Measurements from ENCODE around the gene LBHD2.

- no peak for TF ChIP-seq CTCF (optimal IDR thresholded peaks at IDR 0.05 in 1 of 3, IDR thresholded peaks at IDR 0.05 in 1 of 3, conservative IDR thresholded peaks at IDR 0.05 in 1 of 3; ENCODE audit: extremely low read depth in 1 of 3, insufficient read depth in 2 of 3, low read length in 3 of 3)
- no peak for TF ChIP-seq EZH2 (IDR thresholded peaks at IDR 0.05; ENCODE audit: low read length)
These were observed 13.0 kb upstream of the LBHD2 start for GRCh38 chr14:103070971-103071542.

Data from keratinocyte (primary cell).